Stimulated activated CD4-positive, alpha-beta T cell treated with anti-CD3 and anti-CD28 coated beads, Interleukin-2, amount 100 ng/mL, for 4 hours (primary cell): ENCODE results near the gene SFXN3.

Experiments
- DNase-seq: peaks from one replicate; pipeline ENCODE4 v3.0.0-alpha.2; 2020; ENCODE audit warnings: low read depth

The SFXN3 gene

DNA sequence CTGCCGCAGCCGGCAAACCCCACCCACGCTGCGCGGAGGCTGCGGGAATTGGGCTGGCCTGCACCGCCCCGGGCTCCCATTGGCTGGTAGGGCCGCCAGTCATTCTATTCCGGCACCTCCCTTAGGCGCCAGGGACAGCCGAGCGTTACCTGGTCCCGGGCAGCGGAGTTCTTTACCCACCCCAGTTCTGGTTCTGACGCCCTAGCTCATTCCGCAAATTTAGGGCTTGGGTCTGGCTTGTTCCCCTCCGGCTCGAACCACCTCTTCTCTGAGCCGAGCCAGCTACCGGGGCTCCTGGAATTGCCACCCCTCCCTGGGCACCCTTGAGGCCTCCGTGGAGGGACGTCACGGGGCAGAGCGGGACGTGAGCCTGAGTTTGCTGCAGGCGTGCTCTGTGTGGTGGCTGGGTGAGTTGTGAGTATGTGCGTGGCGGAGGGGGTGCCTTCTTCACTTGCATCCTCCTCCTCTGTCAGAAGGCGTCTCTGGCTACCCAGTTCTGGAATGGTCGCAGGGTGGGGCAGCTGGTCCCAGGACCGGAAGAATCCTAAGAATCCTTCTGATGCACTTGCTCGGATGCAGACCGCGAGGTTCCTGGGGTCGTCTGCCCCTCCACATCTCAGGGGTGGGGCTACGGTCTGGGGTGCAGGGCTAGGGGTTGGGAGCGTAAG lies at the start of gene SFXN3, which contains the start of gene PDZD7:
SFXN3 (plus strand) TSS at position 107 of the 668 bp plus-strand sequence. CDS start 3,461 bp downstream, outside the sequence.
PDZD7 (minus strand) TSS at position 2 of the 668 bp plus-strand sequence. CDS start 910 bp downstream, outside the sequence.
- peak; percentile 95 for DNase-seq

GRCh38 chr10:100982916-100983830 lies 47.9 kb upstream of the SFXN3 start:
- no peak for DNase-seq

DNA sequence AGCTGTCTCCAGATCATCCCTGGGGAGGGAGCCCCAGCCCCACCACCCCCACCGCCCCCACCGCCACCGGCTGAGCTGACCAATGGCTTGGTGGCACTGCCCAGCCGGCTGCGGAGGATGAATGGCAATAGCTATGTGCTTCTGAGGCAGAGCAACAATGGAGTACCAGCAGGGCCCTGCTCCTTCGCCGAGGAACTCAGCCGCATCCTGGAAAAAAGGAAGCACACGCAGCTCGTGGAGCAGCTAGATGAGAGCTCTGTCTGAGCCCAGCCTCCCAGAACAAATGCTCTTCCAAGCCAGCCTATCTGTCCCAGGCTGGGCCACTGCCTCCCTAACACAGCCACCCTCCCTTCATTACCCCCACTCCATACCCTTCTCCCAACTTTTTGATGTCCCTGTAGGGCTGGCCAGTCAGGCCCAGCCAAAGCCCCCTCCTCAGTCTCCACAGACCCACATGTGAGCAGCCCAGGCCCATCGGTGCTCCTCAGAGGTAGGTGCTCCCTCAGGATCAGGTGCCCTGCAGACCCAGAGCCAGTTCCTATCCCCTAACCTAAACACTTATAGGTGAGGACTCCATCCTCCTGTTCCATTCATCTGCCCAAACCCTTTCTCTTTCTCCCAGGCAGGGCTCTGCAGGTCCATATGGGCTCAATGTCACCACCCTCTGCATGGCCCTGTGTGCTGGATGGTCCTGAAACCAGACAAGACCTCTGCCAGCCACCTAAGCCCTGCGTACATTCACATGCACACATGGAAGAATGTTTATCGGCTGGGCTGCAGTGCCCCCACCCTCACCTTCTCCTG lies 47.0 kb upstream of the SFXN3 start:
- DNase-seq = no peak

- DNase-seq = no peak
Measured at GRCh38 chr10:100984672-100985177, 46.3 kb upstream of the SFXN3 start.

- DNase-seq = no peak
Measured at GRCh38 chr10:100985336-100985735, 45.7 kb upstream of the SFXN3 start.

DNA sequence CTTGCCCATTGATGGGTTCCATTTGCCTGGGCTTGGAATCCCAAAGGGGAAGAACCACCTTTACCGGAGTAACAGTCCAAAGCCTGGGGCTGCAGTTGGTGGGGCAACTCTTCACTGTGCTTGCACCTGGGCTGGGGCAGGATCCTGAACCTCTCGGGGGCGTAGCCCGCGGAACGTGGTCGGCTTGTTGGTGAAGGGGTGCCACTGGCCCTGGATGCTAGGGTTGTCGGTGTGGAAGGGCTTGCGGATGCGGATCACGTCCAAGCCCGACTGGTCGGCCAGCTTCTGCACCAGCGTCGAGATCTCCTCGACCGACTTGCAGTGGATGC lies 44.4 kb upstream of the SFXN3 start:
- no peak for DNase-seq

GRCh38 chr10:100986952-100987684 lies 43.9 kb upstream of the SFXN3 start, which contains the start of the genes MRPL43 and TWNK:
Gene MRPL43, minus strand, starts transcription at chr10:100987497. Its CDS starts 54 bp downstream, at chr10:100987443.
Gene TWNK, plus strand, starts transcription at chr10:100987543. Its CDS starts 668 bp downstream, at chr10:100988211.
- DNase-seq = peak; percentile 82

DNA sequence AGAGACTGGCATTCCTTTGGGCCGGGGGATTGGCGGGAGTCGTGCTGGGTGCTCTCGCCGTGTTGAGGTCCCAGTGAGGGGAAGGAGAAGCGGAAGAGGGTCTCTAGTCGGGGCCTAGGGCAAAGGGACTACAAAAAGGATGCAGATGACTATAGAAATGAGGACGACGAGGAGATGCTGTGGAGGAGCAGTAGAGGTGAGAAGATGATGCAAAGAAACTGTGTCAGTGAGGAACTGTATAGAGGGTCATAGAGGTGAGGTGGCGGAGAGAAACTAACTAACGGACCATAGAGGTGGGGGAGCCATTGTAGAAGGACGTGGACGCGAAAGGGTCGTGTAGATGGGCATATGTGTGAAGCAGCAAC lies 43.4 kb upstream of the SFXN3 start:
- no peak for DNase-seq

GRCh38 chr10:100988166-100988565 lies 42.9 kb upstream of the SFXN3 start:
- DNase-seq = no peak

DNA sequence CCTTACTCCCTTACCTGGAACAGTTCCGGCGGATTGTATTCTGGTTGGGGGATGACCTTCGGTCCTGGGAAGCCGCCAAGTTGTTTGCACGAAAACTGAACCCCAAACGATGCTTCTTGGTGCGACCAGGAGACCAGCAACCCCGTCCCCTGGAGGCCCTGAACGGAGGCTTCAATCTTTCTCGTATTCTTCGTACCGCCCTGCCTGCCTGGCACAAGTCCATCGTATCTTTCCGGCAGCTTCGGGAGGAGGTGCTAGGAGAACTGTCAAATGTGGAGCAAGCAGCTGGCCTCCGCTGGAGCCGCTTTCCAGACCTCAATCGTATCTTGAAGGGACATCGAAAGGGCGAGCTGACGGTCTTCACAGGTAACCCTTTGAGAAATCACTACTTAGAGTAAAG lies 41.9 kb upstream of the SFXN3 start:
- DNase-seq = no peak

DNA sequence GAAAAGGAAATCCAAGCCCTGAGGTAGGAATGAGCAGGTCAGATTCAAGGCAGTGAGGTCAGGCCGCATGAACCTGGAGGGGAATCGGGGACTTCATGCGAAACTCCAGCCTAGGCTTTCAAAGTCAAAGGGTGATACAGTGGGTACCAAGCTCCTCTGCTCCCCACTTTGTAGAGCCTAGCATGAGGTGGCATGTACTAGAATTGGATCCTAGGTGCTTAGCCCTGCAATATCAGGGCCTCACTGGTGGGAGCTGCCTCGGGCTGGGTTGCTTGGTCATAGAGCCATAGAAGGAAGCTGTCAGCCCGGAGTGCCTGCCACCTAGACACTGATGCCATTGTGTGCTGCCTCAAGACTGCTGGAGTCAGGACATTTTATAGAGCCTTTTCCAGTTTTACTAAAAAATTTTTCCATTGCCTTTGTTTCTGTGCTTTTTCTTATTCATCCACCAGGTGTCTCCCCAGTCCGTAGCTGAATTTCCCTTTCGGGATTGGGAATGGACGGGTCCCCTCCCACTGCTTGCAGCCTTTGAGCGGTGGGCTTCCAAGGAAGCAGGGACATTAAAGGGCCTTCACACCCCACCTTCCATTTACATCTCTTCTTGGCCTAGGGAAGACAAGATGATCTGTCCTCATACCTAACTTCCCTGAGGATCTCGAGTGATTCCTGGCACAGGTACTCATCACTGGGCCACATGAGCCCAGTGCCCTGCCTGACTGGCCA lies 36.9 kb upstream of the SFXN3 start:
- DNase-seq = no peak

- DNase-seq = no peak
Measured at GRCh38 chr10:100995181-100995580, 35.9 kb upstream of the SFXN3 start.

DNA sequence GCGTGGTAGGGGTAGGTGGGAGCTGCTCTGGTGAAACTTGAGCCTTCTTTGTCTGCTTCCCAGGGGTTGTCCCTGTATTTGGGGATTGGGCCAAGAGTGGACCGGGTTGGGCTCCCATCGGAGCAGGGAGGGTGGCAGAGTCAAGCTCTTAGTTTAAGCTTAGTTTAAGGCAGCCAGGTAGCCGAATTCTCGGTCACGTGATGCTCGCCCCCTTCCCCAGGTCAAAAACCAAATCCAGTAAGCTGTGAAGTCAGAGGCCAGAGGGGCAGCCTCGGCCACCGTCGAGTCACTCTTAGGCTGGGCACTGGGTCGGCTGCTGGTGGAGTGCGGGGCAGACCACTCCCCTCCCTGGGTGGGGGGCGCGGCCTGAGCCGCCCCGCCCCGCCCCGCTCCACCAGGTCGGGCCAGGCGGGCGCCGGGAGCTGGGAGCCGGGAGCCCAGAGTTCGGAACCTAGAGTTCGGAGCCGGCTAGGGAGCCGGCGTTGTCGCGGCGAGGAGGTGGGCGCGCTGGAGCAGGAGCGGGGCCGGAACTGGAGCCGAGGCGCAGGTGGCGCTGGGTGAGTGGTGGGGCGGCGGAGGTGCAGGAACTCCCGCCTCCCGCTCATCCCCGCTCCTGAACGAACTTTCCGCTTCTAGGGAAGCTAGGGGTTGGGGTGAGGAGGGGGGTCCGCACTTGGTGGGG lies 34.2 kb upstream of the SFXN3 start:
- DNase-seq = no peak

DNA sequence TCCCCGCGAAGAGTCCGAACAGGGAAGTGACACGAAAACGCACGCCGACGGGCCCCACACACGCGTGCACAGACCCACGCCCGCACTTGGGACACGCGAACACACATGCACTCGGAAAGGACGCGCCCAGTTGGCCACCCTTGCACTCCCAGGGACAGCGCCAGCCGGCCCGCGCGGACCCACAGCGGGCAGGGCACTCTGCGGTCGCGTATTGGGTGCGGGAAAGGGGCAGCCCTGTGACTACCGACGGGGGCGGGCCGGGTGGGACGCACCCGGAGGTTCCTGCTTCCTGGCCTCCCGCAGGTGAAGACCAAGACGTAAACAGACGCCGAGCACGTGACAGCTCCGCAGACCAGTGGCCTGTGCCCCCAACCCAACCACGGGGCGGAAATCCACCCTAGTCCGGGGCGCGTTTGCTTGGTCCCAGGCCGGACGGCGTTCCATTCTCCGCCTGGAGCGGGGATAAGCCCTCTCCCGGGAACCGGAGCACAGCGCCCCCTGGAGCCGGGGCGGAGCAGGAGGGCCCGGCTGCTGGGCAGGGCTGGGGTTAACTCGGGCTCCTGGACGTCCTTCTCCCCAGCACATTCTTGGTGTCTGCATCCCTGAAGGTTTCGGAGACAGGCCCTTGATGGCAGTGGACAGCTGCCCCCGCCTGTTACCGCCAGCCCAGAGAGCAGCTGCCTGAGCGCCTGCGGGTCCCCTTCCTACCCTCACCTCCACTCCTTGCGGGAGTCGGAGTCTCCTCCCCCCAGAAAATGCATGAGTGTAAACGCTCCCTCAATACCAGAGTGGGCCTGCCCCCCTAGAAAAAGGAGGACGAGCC lies 33.5 kb upstream of the SFXN3 start:
- DNase-seq = peak; percentile 45

DNA sequence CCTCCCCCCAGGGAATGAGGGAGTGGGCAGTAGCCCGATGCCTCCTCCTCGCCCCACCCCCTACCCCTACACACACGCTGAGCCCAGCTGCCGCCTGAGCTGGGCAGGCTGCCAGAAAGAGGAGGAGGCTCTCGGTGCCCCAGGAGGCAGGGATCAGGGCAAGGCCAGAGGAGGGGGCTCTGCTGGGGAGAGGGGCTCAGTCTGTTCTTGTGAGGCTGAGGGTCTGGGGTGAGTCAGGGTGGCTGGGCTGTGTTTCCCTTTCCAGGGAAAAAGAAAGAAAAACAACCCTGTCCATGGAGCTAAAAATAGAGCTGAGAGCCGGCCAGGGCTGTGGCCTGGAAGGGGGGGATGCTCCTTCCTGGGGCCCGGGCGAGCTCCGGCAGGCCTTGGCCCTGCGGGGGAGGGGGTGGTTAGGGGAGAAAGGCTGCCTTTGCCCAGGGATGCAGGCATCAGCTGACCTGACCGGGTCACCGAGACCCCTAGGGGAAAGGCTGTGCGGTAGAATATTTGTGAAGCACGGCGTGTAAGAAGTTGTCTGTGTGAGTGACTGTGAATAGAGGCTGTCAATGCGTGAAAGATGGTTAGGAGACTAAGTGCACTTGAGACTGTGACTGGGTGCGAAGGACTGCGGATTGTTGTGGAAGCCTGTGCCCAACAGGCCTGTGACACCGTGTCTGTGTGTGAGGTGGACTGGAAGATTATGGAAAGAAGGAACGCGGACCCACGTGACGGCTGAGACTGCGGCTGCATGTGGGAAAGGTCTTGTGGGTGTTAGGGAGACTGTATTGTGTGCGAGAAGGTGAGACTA lies 32.6 kb upstream of the SFXN3 start:
- DNase-seq = peak; percentile 60

GRCh38 chr10:100998991-100999741 lies 31.9 kb upstream of the SFXN3 start:
- peak; percentile 68 for DNase-seq

DNA sequence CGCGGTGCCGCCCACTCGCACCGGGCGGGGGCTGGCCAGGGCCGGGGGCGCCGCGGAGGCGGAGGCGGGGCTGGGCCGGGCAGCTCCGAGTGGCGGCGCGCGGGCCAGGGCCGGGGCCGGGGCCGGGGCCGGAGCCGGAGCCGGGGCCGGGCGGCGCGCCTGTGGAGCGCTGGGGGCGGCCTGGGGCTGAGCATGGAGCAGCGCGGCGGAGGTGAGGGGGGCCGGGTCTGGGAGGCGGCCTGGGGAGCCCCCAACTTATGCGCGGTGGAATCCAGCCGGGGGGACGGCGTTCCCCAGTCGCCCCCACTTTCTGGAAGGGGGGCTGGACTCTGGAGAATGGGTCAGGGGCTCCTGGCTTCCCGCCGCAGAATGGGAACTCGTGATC lies 31.3 kb upstream of the SFXN3 start, which contains the start of gene LZTS2:
LZTS2 (plus strand) TSS at position 67 of the 385 bp plus-strand sequence. CDS start 2,731 bp downstream, outside the sequence.
- no peak for DNase-seq
